CD8-positive, alpha-beta memory T cell (primary cell): Measurements from ENCODE around the gene NCOR1. TPM values are rescaled to one million over a fixed set of nuclear protein-coding genes. Genes with fewer than 3 reads are reported as not detected.
"Not testable (repeated sequence)": the region's sequence is repeated elsewhere in the genome, so short reads cannot be mapped to it uniquely, and the experiment has no call there.

Experiments
- CTCF ChIA-PET: fragments of 350-600 bp; sonication (Branson Sonifier 250); formaldehyde crosslinking; loops from one replicate; lab custom pipeline; 2021; ENCODE audit warnings: antibody characterized with exemption; lab: Charles Lee
- POLR2A ChIA-PET: fragments of 350-600 bp; sonication (Branson Sonifier 250); formaldehyde crosslinking; loops from one replicate; lab custom pipeline; 2021; ENCODE audit warnings: antibody characterized with exemption; lab: Charles Lee
- DNase-seq, 5 donors: peaks; one replicate each; pipeline versions ENCODE4 v3.0.0 to v3.0.0-alpha.2; 2020 to 2022; ENCODE audit warnings: mixed read lengths in 1 of 5
- H3K27ac ChIP-seq: one replicate; pipeline ENCODE4 v1.7.0; 2013; ENCODE audit warnings: low read depth, mild to moderate bottlenecking, low read length, moderate library complexity
- H3K27me3 ChIP-seq: 2 replicates; pipeline ENCODE4 v1.7.0; 2013; ENCODE audit warnings: low read length, mild to moderate bottlenecking; ENCODE audit not compliant: insufficient read depth, poor library complexity, severe bottlenecking
- H3K36me3 ChIP-seq: 2 replicates; pipeline ENCODE4 v1.7.0; 2013; ENCODE audit warnings: mild to moderate bottlenecking, low read length, moderate library complexity; ENCODE audit not compliant: insufficient read depth
- H3K4me1 ChIP-seq: 2 replicates; pipeline ENCODE4 v1.7.0; 2013; ENCODE audit warnings: mild to moderate bottlenecking, low read length, moderate library complexity; ENCODE audit not compliant: insufficient read depth
- H3K4me3 ChIP-seq: 2 replicates; pipeline ENCODE4 v1.7.0; 2013; ENCODE audit warnings: mild to moderate bottlenecking, low read length
- H3K9me3 ChIP-seq: 2 replicates; pipeline ENCODE4 v1.7.0; 2013; ENCODE audit warnings: mild to moderate bottlenecking, low read length
- H3K27ac Mint-ChIP-seq, 8 donors: one replicate each; pipeline ENCODE4 v1.8.0; 2020 to 2021; ENCODE audit warnings: mixed read lengths in 8 of 8, mild to moderate bottlenecking in 6 of 8, inconsistent platforms in 3 of 8, moderate library complexity in 3 of 8
- H3K27me3 Mint-ChIP-seq, 2 donors: one replicate each; pipeline ENCODE4 v1.8.0; 2020 to 2021; ENCODE audit warnings: mixed read lengths in 2 of 2, mild to moderate bottlenecking in 1 of 2, moderate library complexity in 1 of 2
- H3K36me3 Mint-ChIP-seq, 3 donors: one replicate each; pipeline ENCODE4 v1.8.0; 2020 to 2021; ENCODE audit warnings: mixed read lengths in 3 of 3, inconsistent platforms in 1 of 3, mild to moderate bottlenecking in 1 of 3
- H3K4me1 Mint-ChIP-seq, 3 donors: one replicate each; pipeline ENCODE4 v1.8.0; 2020 to 2021; ENCODE audit warnings: mixed read lengths in 3 of 3, inconsistent platforms in 1 of 3, mild to moderate bottlenecking in 1 of 3
- H3K4me3 Mint-ChIP-seq, 7 donors: one replicate each; pipeline ENCODE4 v1.8.0; 2020 to 2021; ENCODE audit warnings: mixed read lengths in 7 of 7, mild to moderate bottlenecking in 6 of 7, moderate library complexity in 4 of 7, inconsistent platforms in 2 of 7
- H3K9me3 Mint-ChIP-seq, 5 donors: one replicate each; pipeline ENCODE4 v1.8.0; 2020 to 2022; ENCODE audit warnings: mixed read lengths in 5 of 5, mild to moderate bottlenecking in 3 of 5, moderate library complexity in 2 of 5, inconsistent platforms in 1 of 5
- polyA plus RNA-seq: library from polyadenylated mRNA; unstranded; fragments of 300-500 nt; fragmentation: Illumina TruSeq; gene quantifications from one replicate; pipeline ENCODE4 v1.2.3, GENCODE V29; 2021
- total RNA-seq, 2 experiments: library from RNA; stranded (reverse); gene quantifications; one replicate each; pipeline ENCODE4 v1.2.3, GENCODE V29; 2021

NCOR1 gene
- total and polyA plus RNA-seq, 3 experiments from 2014 or later, result 146 to 158 (median 147) TPM

DNA sequence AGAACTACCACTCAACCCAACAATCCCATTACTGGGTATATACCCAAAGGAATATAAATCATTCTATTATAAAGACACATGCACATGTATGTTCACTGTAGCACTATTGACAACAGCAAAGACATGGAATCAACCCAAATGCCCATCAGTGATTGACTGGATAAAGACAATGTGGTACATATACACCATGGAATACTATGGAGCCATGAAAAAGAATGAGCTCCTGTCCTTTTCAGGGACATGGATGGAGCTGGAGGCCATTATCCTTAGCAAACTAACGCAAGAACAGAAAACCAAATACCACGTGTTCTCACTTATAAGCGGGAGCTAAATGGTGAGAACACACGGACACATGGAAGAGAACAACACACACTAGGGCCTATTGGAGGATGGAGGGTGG, 160.2 kb downstream of the NCOR1 start:
- H3K9me3 ChIP-seq, H3K9me3 Mint-ChIP-seq, H3K4me3 ChIP-seq, CTCF ChIA-PET, POLR2A ChIA-PET, H3K4me1 ChIP-seq, H3K27ac ChIP-seq, DNase-seq, H3K4me3 Mint-ChIP-seq, H3K27me3 Mint-ChIP-seq, H3K27me3 ChIP-seq: not testable (repeated sequence)
- peaks cover 24% of the 10 kb centered on the region for H3K36me3 ChIP-seq
- Mint-ChIP-seq H3K36me3 (peaks cover 33 to 81% (median 39%) of the 10 kb centered on the region in 3 donors), H3K4me1 (peaks cover 21 to 39% (median 29%) of the 10 kb centered on the region in 3 donors), H3K27ac (peak overlapping the region in 2 of 8 donors; percentile 17)

DNA sequence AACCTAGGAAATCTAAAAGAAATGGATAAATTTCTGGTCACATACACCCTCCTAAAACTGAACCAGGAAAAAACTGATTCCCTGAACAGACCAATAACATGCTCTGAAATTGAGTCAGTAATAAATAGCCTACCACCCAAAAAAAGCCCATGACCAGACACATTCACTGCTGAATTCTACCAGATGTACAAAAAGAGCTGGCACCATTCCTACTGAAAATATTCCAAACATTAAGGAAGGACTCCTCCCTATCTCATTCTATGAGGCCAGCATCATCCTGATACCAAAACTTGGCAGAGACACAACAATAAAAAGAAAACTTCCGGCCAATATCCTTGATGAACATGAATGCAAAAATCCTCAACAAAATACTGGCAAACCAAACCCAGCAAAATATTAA, 162.8 kb downstream of the NCOR1 start:
- H3K27ac ChIP-seq, result no peak overlapping the region
- H3K4me1 ChIP-seq, result no peaks in the 10 kb centered on the region
- no peak overlapping the region for H3K4me3 Mint-ChIP-seq
- peaks cover 28% of the 10 kb centered on the region for H3K36me3 ChIP-seq
- DNase-seq, result no peak
- peaks cover 24 to 46% (median 36%) of the 10 kb centered on the region in 3 donors for H3K4me1 Mint-ChIP-seq
- no peaks in the 10 kb centered on the region for H3K27me3 ChIP-seq
- ChIA-PET CTCF (no interaction called here), POLR2A (no interaction called here)
- peak overlapping the region in 3 of 8 donors; percentile 30 to 75 (median 65) for H3K27ac Mint-ChIP-seq
- H3K4me3 ChIP-seq, result no peak overlapping the region
- H3K36me3 Mint-ChIP-seq, result peaks cover 36 to 77% (median 39%) of the 10 kb centered on the region in 3 donors
- H3K27me3 Mint-ChIP-seq, result no peaks in the 10 kb centered on the region
- H3K9me3 Mint-ChIP-seq, result peaks cover 0 to 1% (median 0%) of the 10 kb centered on the region in 5 donors
- no peaks in the 10 kb centered on the region for H3K9me3 ChIP-seq

DNA sequence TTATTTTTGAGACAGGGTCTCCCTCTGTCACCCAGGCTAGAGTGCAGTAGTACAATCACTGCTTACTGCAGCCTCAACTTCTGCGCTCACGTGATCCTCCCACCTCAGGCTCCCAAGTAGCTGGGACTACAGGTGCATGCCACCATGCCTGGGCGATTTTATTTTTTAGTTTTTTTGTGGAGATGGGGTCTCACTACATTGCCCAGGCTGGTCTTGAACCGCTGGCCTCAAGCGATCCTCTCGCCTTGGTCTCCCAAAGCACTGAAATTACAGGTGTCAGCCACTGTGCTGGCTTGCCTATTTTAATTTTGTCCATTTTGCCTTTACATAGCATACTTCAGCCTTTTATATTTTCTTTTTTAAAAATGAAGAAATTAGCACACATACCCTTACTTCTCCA, 164.5 kb downstream of the NCOR1 start:
- CTCF ChIA-PET, result no interaction called here
- Histone ChIP-seq H3K27me3 (no peaks in the 10 kb centered on the region), H3K36me3 (peaks cover 31% of the 10 kb centered on the region), H3K4me3 (no peak overlapping the region), H3K27ac (no peak overlapping the region), H3K9me3 (no peaks in the 10 kb centered on the region), H3K4me1 (no peaks in the 10 kb centered on the region)
- peak overlapping the region in 1 of 8 donors; percentile 33 for H3K27ac Mint-ChIP-seq
- DNase-seq, result no peak
- H3K9me3 Mint-ChIP-seq, result peaks cover 0 to 1% (median 0%) of the 10 kb centered on the region in 5 donors
- peaks cover 34 to 79% (median 45%) of the 10 kb centered on the region in 3 donors for H3K36me3 Mint-ChIP-seq
- no peaks in the 10 kb centered on the region for H3K27me3 Mint-ChIP-seq
- peaks cover 24 to 44% (median 36%) of the 10 kb centered on the region in 3 donors for H3K4me1 Mint-ChIP-seq
- POLR2A ChIA-PET, result no interaction called here
- H3K4me3 Mint-ChIP-seq, result no peak overlapping the region

DNA sequence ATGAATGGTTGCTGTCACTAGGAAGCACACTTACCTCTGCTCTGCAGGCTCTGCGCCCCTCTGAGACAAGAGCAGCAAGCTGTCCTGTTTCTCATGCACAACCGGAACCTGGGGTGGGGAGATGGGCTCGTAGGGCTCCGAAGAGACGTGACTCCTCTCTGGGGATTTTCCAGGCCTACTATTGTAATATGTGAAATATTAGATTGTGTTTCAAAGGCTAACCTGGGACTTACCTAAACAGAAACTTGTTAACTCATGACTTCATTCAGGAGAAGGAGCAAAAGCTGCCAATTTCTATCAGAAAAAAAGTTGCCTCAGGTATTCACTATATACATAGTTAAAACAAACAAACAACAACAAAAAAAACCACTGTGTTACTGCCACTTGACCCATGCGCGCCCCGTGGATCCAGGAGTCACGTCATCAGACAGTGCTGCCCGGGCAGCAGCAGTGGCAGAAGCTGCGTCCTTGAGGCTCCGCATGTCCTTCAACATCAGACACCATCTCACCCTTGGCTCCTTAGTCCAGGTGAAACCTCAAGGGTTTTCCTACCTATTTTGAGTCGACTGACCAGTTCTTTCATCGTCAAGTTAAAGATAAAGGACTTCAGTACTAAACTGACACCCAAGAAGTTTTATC, 166.4 kb downstream of the NCOR1 start:
- Mint-ChIP-seq H3K9me3 (peaks cover 0 to 1% (median 0%) of the 10 kb centered on the region in 5 donors), H3K4me1 (peaks cover 16 to 30% (median 26%) of the 10 kb centered on the region in 3 donors), H3K4me3 (no peak overlapping the region), H3K36me3 (peaks cover 17 to 76% (median 42%) of the 10 kb centered on the region in 3 donors), H3K27ac (peak overlapping the region in 1 of 8 donors; percentile 66), H3K27me3 (no peaks in the 10 kb centered on the region)
- Histone ChIP-seq H3K27ac (no peak overlapping the region), H3K4me3 (no peak overlapping the region), H3K4me1 (no peaks in the 10 kb centered on the region), H3K9me3 (no peaks in the 10 kb centered on the region), H3K27me3 (no peaks in the 10 kb centered on the region), H3K36me3 (peaks cover 32% of the 10 kb centered on the region)
- POLR2A ChIA-PET, result no interaction called here
- no peak for DNase-seq
- CTCF ChIA-PET, result no interaction called here

DNA sequence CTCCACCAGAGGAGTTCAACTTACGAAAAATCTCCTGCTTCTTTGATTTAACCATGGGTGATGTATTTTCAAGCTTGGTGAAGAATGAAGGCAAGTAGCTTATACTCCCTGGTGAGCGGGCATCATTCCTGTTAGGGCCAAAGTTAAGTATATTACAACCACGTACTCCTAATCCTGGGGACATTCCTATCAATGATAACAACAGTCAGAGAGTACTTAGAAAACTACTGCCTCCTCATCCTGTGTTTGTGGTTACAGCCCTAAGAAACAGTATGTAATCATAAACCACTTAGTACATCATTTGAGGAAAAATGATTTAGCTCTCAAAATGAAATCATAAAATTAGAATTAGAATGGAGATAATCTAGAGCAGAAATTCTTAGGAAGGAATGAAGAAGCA, 168.4 kb downstream of the NCOR1 start:
- ChIA-PET POLR2A (no interaction called here), CTCF (interaction anchor here (1.3 to 1.4 kb wide), 2 partner anchors 11 to 19 kb away, joined by 3 read pairs; no protein-coding TSS in a partner anchor)
- Histone ChIP-seq H3K36me3 (peaks cover 47% of the 10 kb centered on the region), H3K4me3 (no peak overlapping the region), H3K27ac (no peak overlapping the region), H3K9me3 (no peaks in the 10 kb centered on the region), H3K4me1 (no peaks in the 10 kb centered on the region), H3K27me3 (no peaks in the 10 kb centered on the region)
- Mint-ChIP-seq H3K36me3 (peaks cover 0 to 76% (median 39%) of the 10 kb centered on the region in 3 donors), H3K27ac (peak overlapping the region in 3 of 8 donors; percentile 29 to 58 (median 43)), H3K9me3 (peaks cover 0 to 1% (median 0%) of the 10 kb centered on the region in 5 donors), H3K27me3 (no peaks in the 10 kb centered on the region), H3K4me3 (no peak overlapping the region), H3K4me1 (peaks cover 8 to 15% (median 14%) of the 10 kb centered on the region in 3 donors)
- no peak for DNase-seq

DNA sequence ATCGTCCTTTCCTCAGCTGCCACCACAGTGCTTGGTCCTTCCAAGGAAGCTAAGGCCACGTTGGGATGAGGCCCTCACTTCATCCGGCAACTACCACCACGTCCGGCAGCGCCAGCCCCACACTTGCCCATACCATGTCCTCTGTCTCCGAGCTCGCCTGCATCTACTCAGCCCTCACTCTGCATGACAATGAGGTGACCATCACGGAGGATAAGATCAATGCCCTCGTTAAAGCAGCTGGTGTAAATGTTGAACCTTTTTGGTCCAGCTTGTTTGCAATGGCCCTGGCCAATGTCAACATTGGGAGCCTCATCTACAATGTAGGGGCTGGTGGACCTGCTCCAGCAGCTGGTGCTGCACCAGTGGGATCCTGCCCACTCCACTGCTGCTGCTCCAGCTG, 170.8 kb downstream of the NCOR1 start:
- DNase-seq, result no peak
- ChIA-PET CTCF (interaction anchor here (1.4 to 1.5 kb wide), 2 partner anchors 16 to 18 kb away, joined by 3 read pairs; no protein-coding TSS in a partner anchor), POLR2A (no interaction called here)
- H3K4me1 ChIP-seq, result no peaks in the 10 kb centered on the region
- Mint-ChIP-seq H3K27me3 (no peaks in the 10 kb centered on the region), H3K4me1 (peaks cover 4 to 14% (median 11%) of the 10 kb centered on the region in 3 donors), H3K36me3 (peaks cover 0 to 84% (median 39%) of the 10 kb centered on the region in 3 donors), H3K27ac (peak overlapping the region in 4 of 8 donors; percentile 12 to 65 (median 42)), H3K9me3 (no peaks in the 10 kb centered on the region), H3K4me3 (no peak overlapping the region)
- H3K27ac ChIP-seq, result no peak overlapping the region
- H3K36me3 ChIP-seq, result peaks cover 54% of the 10 kb centered on the region
- H3K9me3 ChIP-seq, result no peaks in the 10 kb centered on the region
- H3K27me3 ChIP-seq, result no peaks in the 10 kb centered on the region
- no peak overlapping the region for H3K4me3 ChIP-seq

DNA sequence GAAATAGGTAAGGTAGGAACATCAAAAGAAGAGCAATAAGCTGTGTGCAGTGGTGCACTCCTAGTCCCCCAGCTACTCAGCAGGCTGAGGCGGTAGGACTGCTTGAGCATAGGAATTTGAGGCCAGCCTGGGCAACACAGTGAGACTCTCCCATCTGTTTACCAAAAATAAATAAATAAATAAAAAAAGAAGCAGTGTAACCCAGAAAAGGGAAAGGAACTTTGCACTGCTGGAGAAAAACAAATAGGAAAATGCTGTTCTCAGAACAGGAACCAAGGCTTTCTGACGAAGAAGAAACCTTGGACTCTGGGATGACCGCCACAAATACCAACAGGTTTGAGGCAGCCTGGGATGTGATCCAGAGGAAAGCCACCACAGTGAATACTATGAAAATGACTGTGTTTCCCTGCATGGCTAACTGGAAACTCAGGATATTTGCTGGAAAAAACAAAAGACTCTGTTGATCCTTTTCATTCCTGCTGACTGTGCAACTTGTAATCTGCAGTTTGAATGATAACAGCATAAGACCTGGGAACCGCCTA, 174.6 kb downstream of the NCOR1 start:
- no peaks in the 10 kb centered on the region for H3K4me1 ChIP-seq
- Mint-ChIP-seq H3K27me3 (no peaks in the 10 kb centered on the region), H3K36me3 (peaks cover 4 to 87% (median 28%) of the 10 kb centered on the region in 3 donors), H3K9me3 (no peaks in the 10 kb centered on the region), H3K4me1 (peaks cover 2 to 17% (median 12%) of the 10 kb centered on the region in 3 donors), H3K4me3 (no peak overlapping the region), H3K27ac (peak overlapping the region in 3 of 8 donors; percentile 29 to 71 (median 54))
- CTCF ChIA-PET, result no interaction called here
- peaks cover 42% of the 10 kb centered on the region for H3K36me3 ChIP-seq
- POLR2A ChIA-PET, result no interaction called here
- no peak overlapping the region for H3K27ac ChIP-seq
- no peak for DNase-seq
- no peaks in the 10 kb centered on the region for H3K27me3 ChIP-seq
- H3K9me3 ChIP-seq, result no peaks in the 10 kb centered on the region
- H3K4me3 ChIP-seq, result no peak overlapping the region

DNA sequence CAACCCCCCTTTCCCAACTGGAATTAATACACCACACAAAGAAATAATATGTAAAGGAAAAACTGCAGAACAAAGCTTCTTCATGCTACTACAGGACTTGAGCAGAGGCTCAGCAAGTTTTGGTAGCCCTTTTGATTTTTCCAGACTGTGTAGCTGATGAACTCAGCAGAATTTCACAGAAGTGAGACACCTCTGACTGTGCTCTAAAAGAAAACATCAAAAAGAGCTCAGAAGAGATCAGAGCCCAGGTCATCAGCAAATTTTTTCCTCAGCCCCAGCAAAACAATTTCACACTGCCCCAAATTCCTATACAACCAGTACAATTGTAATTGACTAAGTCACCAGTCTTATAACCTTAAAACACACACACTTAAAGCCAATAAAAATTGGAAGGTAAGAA, 177.7 kb downstream of the NCOR1 start:
- ChIA-PET POLR2A (no interaction called here), CTCF (no interaction called here)
- Histone ChIP-seq H3K27ac (no peak overlapping the region), H3K36me3 (peaks cover 43% of the 10 kb centered on the region), H3K4me3 (no peak overlapping the region), H3K9me3 (no peaks in the 10 kb centered on the region), H3K27me3 (no peaks in the 10 kb centered on the region), H3K4me1 (no peaks in the 10 kb centered on the region)
- H3K27ac Mint-ChIP-seq, result peak overlapping the region in 6 of 8 donors; percentile 13 to 78 (median 34)
- H3K36me3 Mint-ChIP-seq, result peaks cover 6 to 89% (median 24%) of the 10 kb centered on the region in 3 donors
- peaks cover 3 to 14% (median 9%) of the 10 kb centered on the region in 3 donors for H3K4me1 Mint-ChIP-seq
- no peaks in the 10 kb centered on the region for H3K27me3 Mint-ChIP-seq
- no peak overlapping the region for H3K4me3 Mint-ChIP-seq
- no peak for DNase-seq
- no peaks in the 10 kb centered on the region for H3K9me3 Mint-ChIP-seq
